HAP-1 (cell line): ENCODE results near the gene TBXA2R.
A peak's percentile ranks its signal among the peaks of the same experiment; 100 is the strongest.
"Not testable (repeated sequence)": the region's sequence is repeated elsewhere in the genome, so short reads cannot be mapped to it uniquely, and the experiment has no call there.

ENCODE experiments used
- DNase-seq, 2 experiments: peaks; one replicate each; pipeline ENCODE4 v3.0.0-alpha.2; 2016 to 2020; ENCODE audit warnings: low spot score in 2 of 2
- H3K27me3 ChIP-seq: fragments of 250-450 bp; sonication (Bioruptor Pico); 2 replicates; pipeline ENCODE4 v1.5.1; 2020; ENCODE audit warnings: low read depth, mild to moderate bottlenecking, moderate library complexity
- H3K36me3 ChIP-seq: fragments of 250-450 bp; sonication (Bioruptor Pico); replicated peaks from 2 replicates; pipeline ENCODE4 v1.5.1; 2020; ENCODE audit warnings: mild to moderate bottlenecking
- H3K4me1 ChIP-seq: fragments of 250-450 bp; sonication (Bioruptor Pico); 2 replicates; pipeline ENCODE4 v1.5.1; 2020; ENCODE audit warnings: mild to moderate bottlenecking
- H3K4me3 ChIP-seq: fragments of 250-450 bp; sonication (Bioruptor Pico); 2 replicates; pipeline ENCODE4 v1.5.1; 2020; ENCODE audit warnings: mild to moderate bottlenecking, moderate library complexity
- H3K9me3 ChIP-seq: fragments of 250-450 bp; sonication (Bioruptor Pico); 2 replicates; pipeline ENCODE4 v1.5.1; 2020; ENCODE audit warnings: mild to moderate bottlenecking, moderate library complexity
- in situ Hi-C: fragments of 300-500 bp; cut with MboI; formaldehyde crosslinking; loops from 3 replicates; pipeline ENCODE4 v1.14.3; 2020; ENCODE audit warnings: low sequenced_read_pairs, inconsistent platforms, mixed read lengths

TBXA2R gene

DNA sequence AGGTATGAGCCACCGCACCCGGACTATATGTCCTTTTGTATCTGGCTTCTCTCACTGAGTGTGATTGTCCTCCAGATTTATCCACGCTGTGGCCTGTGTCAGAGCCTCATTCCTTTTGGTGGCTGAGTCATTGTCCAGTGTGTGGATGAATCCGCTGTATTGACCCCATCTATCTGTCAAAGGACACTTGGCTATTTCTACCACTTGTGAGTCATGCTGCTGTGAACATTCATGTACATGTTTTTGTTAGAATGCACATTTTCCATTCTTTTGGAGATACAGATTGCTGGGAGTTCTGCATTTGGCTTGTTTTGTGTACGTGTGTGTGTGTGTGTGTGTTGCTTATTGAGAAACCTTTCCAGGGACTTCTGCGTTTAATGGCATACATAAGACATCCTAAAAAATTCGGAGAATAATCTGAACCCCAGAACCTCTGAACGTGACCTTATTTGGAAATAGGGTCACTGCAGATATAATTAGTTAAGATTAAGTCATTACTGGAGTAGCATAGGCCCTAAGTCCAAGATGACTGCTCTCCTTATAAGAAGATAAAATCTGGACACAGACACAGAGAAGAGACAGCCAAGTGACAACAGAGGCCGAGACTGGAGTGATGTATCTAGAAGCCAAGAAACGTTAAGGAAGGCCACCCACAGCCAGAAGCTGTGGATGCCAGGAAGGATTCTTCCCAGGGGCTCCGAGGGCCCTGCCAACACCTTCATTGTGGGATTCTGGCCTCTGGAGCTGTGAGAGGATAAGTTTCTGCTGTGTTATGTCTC, 26.3 kb downstream of the TBXA2R start:
- no peak for DNase-seq
- no peaks in the 10 kb centered on the region for H3K9me3 ChIP-seq

DNA sequence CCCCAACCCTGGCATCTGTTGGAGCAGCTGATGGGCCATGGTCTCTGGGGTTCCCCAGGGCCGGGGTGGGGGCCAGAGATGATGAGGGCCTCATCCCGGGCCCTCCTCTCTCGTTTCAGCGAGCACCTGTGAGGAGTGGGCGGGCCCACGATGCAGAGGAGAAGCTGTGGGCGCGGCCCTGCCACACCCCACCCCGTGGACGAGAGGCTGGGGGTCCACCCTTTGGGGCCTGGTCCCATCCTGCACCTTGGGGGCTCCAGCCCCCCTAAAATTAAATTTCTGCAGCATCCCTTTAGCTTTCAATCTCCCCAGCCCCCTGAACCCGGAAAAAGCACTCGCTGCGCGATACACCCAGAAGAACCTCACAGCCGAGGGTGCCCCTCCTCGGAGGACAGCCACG, 28.3 kb downstream of the TBXA2R start:
- Histone ChIP-seq H3K4me3 (no peak overlapping the region), H3K36me3 (peaks cover 22% of the 10 kb centered on the region), H3K27me3 (no peaks in the 10 kb centered on the region), H3K9me3 (no peaks in the 10 kb centered on the region), H3K4me1 (no peaks in the 10 kb centered on the region)
- in situ Hi-C loops: no loop called here
- no peak for DNase-seq

More for the DNA sequence above, 26.3 kb downstream of the TBXA2R start:
- Histone ChIP-seq H3K4me1 (no peaks in the 10 kb centered on the region), H3K4me3 (no peak overlapping the region), H3K27me3 (no peaks in the 10 kb centered on the region), H3K36me3 (peaks cover 11% of the 10 kb centered on the region)
- in situ Hi-C loops: no loop called here

GRCh38 chr19:3577723-3578344, 28.8 kb downstream of the TBXA2R start:
- H3K27me3 ChIP-seq: no peaks in the 10 kb centered on the region
- no peaks in the 10 kb centered on the region for H3K9me3 ChIP-seq
- in situ Hi-C loops: no loop called here
- no peak overlapping the region for H3K4me3 ChIP-seq
- no peak for DNase-seq
- peaks cover 22% of the 10 kb centered on the region for H3K36me3 ChIP-seq
- H3K4me1 ChIP-seq: no peaks in the 10 kb centered on the region

GRCh38 chr19:3576696-3577443, 29.8 kb downstream of the TBXA2R start:
- DNase-seq: peak in 1 of 2 experiments; percentile 32

DNA sequence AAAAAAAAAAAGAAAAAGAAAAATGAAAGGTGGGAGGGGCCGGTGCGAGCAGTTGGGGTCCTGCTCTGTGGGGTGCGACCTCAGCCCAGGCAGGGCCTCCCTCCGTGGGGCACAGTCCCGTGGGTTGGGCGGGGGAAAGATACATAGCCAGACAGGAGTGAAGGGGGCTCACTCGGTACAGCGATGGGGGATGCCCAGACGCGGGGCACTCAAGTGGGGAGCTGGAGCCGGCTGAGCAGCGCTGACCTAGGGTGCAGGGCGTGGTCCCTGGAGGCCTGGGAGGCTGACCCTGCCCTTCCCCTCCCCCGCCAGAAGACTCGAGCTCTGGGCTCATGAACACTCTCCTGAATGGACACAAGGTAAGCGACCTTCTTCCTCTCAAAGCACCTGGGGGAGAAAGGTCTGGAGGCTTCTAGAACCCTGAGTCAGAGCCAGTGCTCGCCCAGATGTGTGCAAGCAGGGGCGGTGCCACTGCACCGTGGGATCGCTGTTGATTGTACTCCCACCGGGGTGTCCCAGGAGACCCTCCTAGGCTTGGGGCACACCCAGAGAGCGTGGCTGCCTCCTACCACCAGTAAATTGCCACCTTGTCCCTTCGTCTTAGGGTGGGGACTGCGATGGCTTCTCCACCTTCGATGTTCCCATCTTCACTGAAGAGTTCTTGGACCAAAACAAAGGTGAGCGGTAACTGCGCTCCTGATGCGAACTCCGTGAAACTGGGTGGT, 30.6 kb downstream of the TBXA2R start:
- Histone ChIP-seq H3K27me3 (no peaks in the 10 kb centered on the region), H3K36me3 (peaks cover 22% of the 10 kb centered on the region), H3K4me1 (peaks cover 4% of the 10 kb centered on the region), H3K4me3 (no peak overlapping the region), H3K9me3 (no peaks in the 10 kb centered on the region)
- DNase-seq: no peak
- in situ Hi-C loops: no loop called here

More at GRCh38 chr19:3576696-3577443, 29.8 kb downstream of the TBXA2R start:
- Histone ChIP-seq H3K4me3 (no peak overlapping the region), H3K4me1 (peaks cover 4% of the 10 kb centered on the region), H3K36me3 (peaks cover 22% of the 10 kb centered on the region), H3K27me3 (no peaks in the 10 kb centered on the region), H3K9me3 (no peaks in the 10 kb centered on the region)
- in situ Hi-C loops: no loop called here

GRCh38 chr19:3575260-3575741, 31.4 kb downstream of the TBXA2R start:
- Histone ChIP-seq H3K27me3 (no peaks in the 10 kb centered on the region), H3K36me3 (peaks cover 22% of the 10 kb centered on the region), H3K4me1 (peaks cover 4% of the 10 kb centered on the region), H3K4me3 (no peak overlapping the region), H3K9me3 (no peaks in the 10 kb centered on the region)
- peak; percentile 10 to 72 for DNase-seq
- in situ Hi-C loops: no loop called here

GRCh38 chr19:3573858-3574637, 32.6 kb downstream of the TBXA2R start:
- Histone ChIP-seq H3K36me3 (peaks cover 22% of the 10 kb centered on the region), H3K4me3 (peak overlapping the region; percentile 91), H3K9me3 (no peaks in the 10 kb centered on the region), H3K4me1 (peaks cover 4% of the 10 kb centered on the region), H3K27me3 (no peaks in the 10 kb centered on the region)
- peak; percentile 93 to 100 for DNase-seq
- in situ Hi-C loops: no loop called here

DNA sequence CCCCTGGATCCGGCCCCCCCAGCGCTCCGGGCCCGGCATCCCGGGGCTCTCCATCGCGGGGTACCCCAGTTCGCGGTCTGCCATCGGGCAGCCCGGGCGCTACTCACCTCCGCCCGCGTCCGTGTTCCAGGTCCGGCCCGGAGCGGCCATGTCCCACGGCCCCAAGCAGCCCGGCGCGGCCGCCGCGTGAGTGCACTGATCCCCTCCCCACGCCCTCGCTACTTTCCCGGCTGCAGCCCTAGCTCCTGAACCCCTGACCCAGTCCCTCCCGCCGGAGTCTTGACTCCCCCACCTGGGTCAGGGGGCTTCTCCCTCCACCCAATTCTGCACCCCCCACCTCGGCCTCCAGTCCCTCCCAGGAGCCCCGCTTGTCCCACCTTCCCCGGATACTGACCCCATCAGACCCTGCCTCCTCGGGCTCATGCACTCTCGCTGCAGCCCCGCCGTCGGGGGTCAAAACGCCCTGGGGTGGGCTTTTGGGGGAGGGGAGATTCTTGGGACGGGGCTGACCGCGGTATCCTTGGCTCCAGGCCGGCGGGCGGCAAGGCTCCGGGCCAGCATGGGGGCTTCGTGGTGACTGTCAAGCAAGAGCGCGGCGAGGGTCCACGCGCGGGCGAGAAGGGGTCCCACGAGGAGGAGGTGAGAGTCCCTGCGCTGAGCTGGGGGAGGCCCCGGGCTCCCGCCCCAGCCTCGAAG, 33.4 kb downstream of the TBXA2R start:
- peak in 1 of 2 experiments; percentile 49 for DNase-seq
- peaks cover 4% of the 10 kb centered on the region for H3K4me1 ChIP-seq

GRCh38 chr19:3572855-3573161, 33.9 kb downstream of the TBXA2R start, which contains the start of gene HMG20B:
Gene HMG20B, plus strand, starts transcription at chr19:3572944. Its CDS starts 366 bp downstream, at chr19:3573310.
- peaks cover 4% of the 10 kb centered on the region for H3K4me1 ChIP-seq
- H3K9me3 ChIP-seq: no peaks in the 10 kb centered on the region
- H3K4me3 ChIP-seq: peak within 1 kb of the TSS; percentile 91
- H3K36me3 ChIP-seq: peaks cover 22% of the 10 kb centered on the region
- DNase-seq: no peak
- no peaks in the 10 kb centered on the region for H3K27me3 ChIP-seq
- in situ Hi-C loops: no loop called here

More for the DNA sequence above, 33.4 kb downstream of the TBXA2R start:
- Histone ChIP-seq H3K27me3 (no peaks in the 10 kb centered on the region), H3K9me3 (no peaks in the 10 kb centered on the region), H3K36me3 (peaks cover 22% of the 10 kb centered on the region), H3K4me3 (peak overlapping the region; percentile 91)
- in situ Hi-C loops: no loop called here

- peaks cover 4% of the 10 kb centered on the region for H3K4me1 ChIP-seq
- peaks cover 22% of the 10 kb centered on the region for H3K36me3 ChIP-seq
- H3K9me3 ChIP-seq: no peaks in the 10 kb centered on the region
- DNase-seq: peak; percentile 99 to 100
- H3K4me3 ChIP-seq: peak overlapping the region; percentile 91
- in situ Hi-C loops: no loop called here
- H3K27me3 ChIP-seq: no peaks in the 10 kb centered on the region
Observed at GRCh38 chr19:3572132-3572854, 34.4 kb downstream of the TBXA2R start.

GRCh38 chr19:3570606-3571011, 36.1 kb downstream of the TBXA2R start:
- H3K4me1 ChIP-seq: peaks cover 4% of the 10 kb centered on the region
- no peak overlapping the region for H3K4me3 ChIP-seq
- no peak for DNase-seq
- H3K36me3 ChIP-seq: peaks cover 14% of the 10 kb centered on the region
- no peaks in the 10 kb centered on the region for H3K27me3 ChIP-seq
- in situ Hi-C loops: no loop called here
- no peaks in the 10 kb centered on the region for H3K9me3 ChIP-seq

DNA sequence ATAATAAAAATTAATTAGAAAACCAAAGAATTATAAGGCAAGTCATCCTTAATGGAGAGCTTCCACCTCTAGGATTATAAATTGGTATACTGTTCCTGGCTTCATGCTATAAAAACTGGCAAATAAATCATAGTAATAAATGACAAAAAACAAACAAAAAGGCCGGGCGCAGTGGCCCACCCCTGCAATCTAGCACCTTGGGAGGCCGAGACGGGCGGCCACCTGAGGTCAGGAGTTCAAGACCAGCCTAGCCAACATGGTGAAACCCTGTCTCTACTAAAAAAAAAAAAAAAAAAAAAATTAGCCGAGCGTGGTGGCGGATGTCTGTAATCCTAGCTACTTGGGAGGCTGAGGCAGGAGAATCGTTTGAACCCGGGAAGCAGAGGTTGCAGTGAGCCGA, 36.6 kb downstream of the TBXA2R start:
- not testable (repeated sequence) for H3K36me3 ChIP-seq

More for the DNA sequence above, 36.6 kb downstream of the TBXA2R start:
- DNase-seq, H3K9me3 ChIP-seq, in situ Hi-C loops, H3K4me1 ChIP-seq, H3K27me3 ChIP-seq, H3K4me3 ChIP-seq: not testable (repeated sequence)
